H9 (cell line): ENCODE data around the gene RAPSN. TPM values are rescaled to one million over a fixed set of nuclear protein-coding genes. Genes with fewer than 3 reads are reported as not detected.

Experiments
- DNase-seq: peaks from one replicate; pipeline ENCODE4 v3.0.0-alpha.2; 2017
- H2AFZ ChIP-seq: one replicate; pipeline ENCODE4 v1.6.1; 2013; ENCODE audit warnings: mild to moderate bottlenecking, low read length, control low read depth, moderate library complexity
- H2AK5ac ChIP-seq: 2 replicates; pipeline ENCODE4 v1.6.1; 2013; ENCODE audit warnings: low read length, control low read depth, mixed read lengths; ENCODE audit not compliant: insufficient read length
- H2BK120ac ChIP-seq: one replicate; pipeline ENCODE4 v1.6.1; 2013; ENCODE audit warnings: low read depth, mild to moderate bottlenecking, low read length, control low read depth, inconsistent platforms; ENCODE audit not compliant: poor library complexity, severe bottlenecking
- H2BK12ac ChIP-seq: 2 replicates; pipeline ENCODE4 v1.6.1; 2013; ENCODE audit warnings: low read length, control low read depth, mixed read lengths, low read depth; ENCODE audit not compliant: insufficient read length
- H2BK15ac ChIP-seq: 2 replicates; pipeline ENCODE4 v1.6.1; 2013; ENCODE audit warnings: low read depth, low read length, control low read depth
- H2BK20ac ChIP-seq: one replicate; pipeline ENCODE4 v1.6.1; 2013; ENCODE audit warnings: low read depth, mild to moderate bottlenecking, low read length, control low read depth, inconsistent platforms; ENCODE audit not compliant: poor library complexity, severe bottlenecking
- H2BK5ac ChIP-seq: 2 replicates; pipeline ENCODE4 v1.6.1; 2013; ENCODE audit warnings: low read length, control low read depth, mixed read lengths; ENCODE audit not compliant: insufficient read length
- H3K14ac ChIP-seq: 2 replicates; pipeline ENCODE4 v1.6.1; 2013; ENCODE audit warnings: low read length, control low read depth; ENCODE audit not compliant: insufficient read depth
- H3K18ac ChIP-seq: 2 replicates; pipeline ENCODE4 v1.6.1; 2013; ENCODE audit warnings: low read depth, mild to moderate bottlenecking, mixed read lengths, low read length, control low read depth; ENCODE audit not compliant: insufficient read length
- H3K23ac ChIP-seq: 2 replicates; pipeline ENCODE4 v1.6.1; 2013; ENCODE audit warnings: low read length, control low read depth, mixed read lengths, low read depth; ENCODE audit not compliant: insufficient read length
- H3K23me2 ChIP-seq: 2 replicates; pipeline ENCODE4 v1.6.1; 2013; ENCODE audit warnings: low read depth, mild to moderate bottlenecking, mixed read lengths, low read length, control low read depth; ENCODE audit not compliant: insufficient read length, poor library complexity, severe bottlenecking
- H3K27ac ChIP-seq: 2 replicates; pipeline ENCODE4 v1.5.1; 2013; ENCODE audit warnings: low read length, control low read depth, mixed read lengths, low read depth; ENCODE audit not compliant: insufficient read length
- H3K27me3 ChIP-seq: 2 replicates; pipeline ENCODE4 v1.6.1; 2013; ENCODE audit warnings: low read length, control low read depth, inconsistent platforms; ENCODE audit not compliant: insufficient read depth
- H3K4ac ChIP-seq: 2 replicates; pipeline ENCODE4 v1.6.1; 2013; ENCODE audit warnings: low read depth, mild to moderate bottlenecking, control low read depth, inconsistent platforms, low read length, moderate library complexity
- H3K4me1 ChIP-seq: 2 replicates; pipeline ENCODE4 v1.6.1; 2013; ENCODE audit warnings: low read length, control low read depth, inconsistent platforms; ENCODE audit not compliant: insufficient read depth
- H3K4me2 ChIP-seq: 2 replicates; pipeline ENCODE4 v1.6.1; 2013; ENCODE audit warnings: low read length, control low read depth, mixed read lengths; ENCODE audit not compliant: insufficient read length, insufficient read depth
- H3K56ac ChIP-seq: 2 replicates; pipeline ENCODE4 v1.6.1; 2013; ENCODE audit warnings: low read depth, mild to moderate bottlenecking, mixed read lengths, low read length, control low read depth; ENCODE audit not compliant: insufficient read length
- H3K79me1 ChIP-seq: 2 replicates; pipeline ENCODE4 v1.6.1; 2013; ENCODE audit warnings: low read depth, mild to moderate bottlenecking, moderate library complexity, low read length, control low read depth, inconsistent platforms; ENCODE audit not compliant: insufficient read depth, poor library complexity, severe bottlenecking
- H3K79me2 ChIP-seq: 2 replicates; pipeline ENCODE4 v1.6.1; 2013; ENCODE audit warnings: low read length, control low read depth, inconsistent platforms; ENCODE audit not compliant: insufficient read depth
- H3K9ac ChIP-seq: 2 replicates; pipeline ENCODE4 v1.6.1; 2013; ENCODE audit warnings: low read length, control low read depth, mixed read lengths; ENCODE audit not compliant: insufficient read length; ENCODE audit errors: extremely low read depth
- H3K9me3 ChIP-seq: one replicate; pipeline ENCODE4 v1.6.1; 2013; ENCODE audit warnings: low read depth, low read length, inconsistent platforms; ENCODE audit not compliant: control insufficient read depth
- H3T11ph ChIP-seq: one replicate; pipeline ENCODE4 v1.6.1; 2013; ENCODE audit warnings: mild to moderate bottlenecking, low read length, control low read depth, inconsistent platforms
- H4K20me1 ChIP-seq: one replicate; pipeline ENCODE4 v1.6.1; 2013; ENCODE audit not compliant: control insufficient read depth, insufficient read length, insufficient read depth
- H4K5ac ChIP-seq: 2 replicates; pipeline ENCODE4 v1.6.1; 2013; ENCODE audit warnings: low read depth, mild to moderate bottlenecking, mixed read lengths, low read length, control low read depth; ENCODE audit not compliant: insufficient read length
- H4K8ac ChIP-seq: replicated peaks from 2 replicates; pipeline ENCODE4 v1.6.1; 2013; ENCODE audit warnings: low read length, control low read depth, mixed read lengths, low read depth; ENCODE audit not compliant: insufficient read length
- H4K91ac ChIP-seq: 2 replicates; pipeline ENCODE4 v1.6.1; 2013; ENCODE audit warnings: low read depth, mild to moderate bottlenecking, moderate library complexity, mixed read lengths, low read length, control low read depth; ENCODE audit not compliant: insufficient read length
- H3K27ac Mint-ChIP-seq, 3 experiments: 2 replicates in 2 of 3; 3 replicates in 1 of 3; pipeline ENCODE4 v1.8.0; 2020 to 2021; ENCODE audit warnings: mixed read lengths in 3 of 3, mild to moderate bottlenecking in 1 of 3, moderate library complexity in 1 of 3
- H3K27me3 Mint-ChIP-seq: 2 replicates; pipeline ENCODE4 v1.8.0; 2021; ENCODE audit warnings: low read depth, mild to moderate bottlenecking, moderate library complexity, mixed read lengths
- H3K36me3 Mint-ChIP-seq, 3 experiments: 2 replicates in 2 of 3; 3 replicates in 1 of 3; pipeline ENCODE4 v1.8.0; 2020 to 2021; ENCODE audit warnings: low read depth in 3 of 3, mixed read lengths in 3 of 3; ENCODE audit not compliant: insufficient read depth in 1 of 3
- H3K4me1 Mint-ChIP-seq, 2 experiments: 2 replicates each; pipeline ENCODE4 v1.8.0; 2020; ENCODE audit warnings: mixed read lengths in 2 of 2
- H3K4me3 Mint-ChIP-seq, 2 experiments: 2 replicates in 1 of 2; 3 replicates in 1 of 2; pipeline ENCODE4 v1.8.0; 2020 to 2021; ENCODE audit warnings: mild to moderate bottlenecking in 2 of 2, mixed read lengths in 2 of 2, moderate library complexity in 1 of 2
- H3K9me3 Mint-ChIP-seq, 2 experiments: 2 replicates in 1 of 2; 3 replicates in 1 of 2; pipeline ENCODE4 v1.8.0; 2020; ENCODE audit warnings: mild to moderate bottlenecking in 2 of 2, mixed read lengths in 2 of 2, moderate library complexity in 1 of 2
- WGBS: extraction: QIAGEN DNeasy Blood & Tissue Kit; methylation state at CpG from one replicate; pipeline ENCODE4 v1.1.7; 2013; ENCODE audit warnings: missing lambda C conversion rate, low lambda C conversion rate, mixed read lengths; ENCODE audit not compliant: insufficient read length; ENCODE audit errors: extremely low coverage; 5-methylcytosine and 5-hydroxymethylcytosine counted together
- total RNA-seq: library from RNA; stranded (reverse); gene quantifications from 2 replicates; pipeline ENCODE4 v1.2.1, GENCODE V29; 2021
- TF ChIP-seq, protein P1 (sequence below): fragments of 200-600 bp; sonication (generic); conservative IDR thresholded peaks from 3 replicates; pipeline ENCODE4 v1.8.0; 2021; ENCODE audit warnings: antibody characterized with exemption, mild to moderate bottlenecking

Gene RAPSN
- total RNA-seq, 1 experiment from 2014 or later = 0.48 TPM

DNA sequence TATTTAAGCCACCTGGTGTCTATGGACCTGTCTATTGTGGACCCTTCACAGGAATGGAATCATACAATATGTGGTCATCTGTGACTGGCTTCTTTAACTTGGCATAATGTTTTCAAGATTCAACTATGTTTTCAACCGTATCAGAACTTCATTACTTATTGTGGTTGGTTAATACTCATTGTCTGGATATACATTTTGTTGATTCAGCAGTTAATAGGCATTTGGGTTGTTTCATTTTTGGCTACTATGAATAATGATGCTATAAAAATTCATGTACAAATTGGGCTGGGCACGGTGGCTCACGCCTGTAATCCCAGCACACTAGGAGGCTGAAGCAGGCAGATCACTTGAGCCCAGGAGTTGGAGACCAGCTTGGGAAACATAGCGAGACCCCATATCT, 2.5 kb upstream of the RAPSN start:
- no peak overlapping the region for H2BK15ac ChIP-seq
- no peak overlapping the region for H2AFZ ChIP-seq
- TF ChIP-seq, protein P1, sequence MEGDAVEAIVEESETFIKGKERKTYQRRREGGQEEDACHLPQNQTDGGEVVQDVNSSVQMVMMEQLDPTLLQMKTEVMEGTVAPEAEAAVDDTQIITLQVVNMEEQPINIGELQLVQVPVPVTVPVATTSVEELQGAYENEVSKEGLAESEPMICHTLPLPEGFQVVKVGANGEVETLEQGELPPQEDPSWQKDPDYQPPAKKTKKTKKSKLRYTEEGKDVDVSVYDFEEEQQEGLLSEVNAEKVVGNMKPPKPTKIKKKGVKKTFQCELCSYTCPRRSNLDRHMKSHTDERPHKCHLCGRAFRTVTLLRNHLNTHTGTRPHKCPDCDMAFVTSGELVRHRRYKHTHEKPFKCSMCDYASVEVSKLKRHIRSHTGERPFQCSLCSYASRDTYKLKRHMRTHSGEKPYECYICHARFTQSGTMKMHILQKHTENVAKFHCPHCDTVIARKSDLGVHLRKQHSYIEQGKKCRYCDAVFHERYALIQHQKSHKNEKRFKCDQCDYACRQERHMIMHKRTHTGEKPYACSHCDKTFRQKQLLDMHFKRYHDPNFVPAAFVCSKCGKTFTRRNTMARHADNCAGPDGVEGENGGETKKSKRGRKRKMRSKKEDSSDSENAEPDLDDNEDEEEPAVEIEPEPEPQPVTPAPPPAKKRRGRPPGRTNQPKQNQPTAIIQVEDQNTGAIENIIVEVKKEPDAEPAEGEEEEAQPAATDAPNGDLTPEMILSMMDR = no peak
- H4K5ac ChIP-seq = no peak overlapping the region
- no peak overlapping the region for H2BK12ac ChIP-seq
- no peak overlapping the region for H3K23ac ChIP-seq
- H2BK20ac ChIP-seq = no peak overlapping the region
- no peak overlapping the region for H3K4me3 Mint-ChIP-seq
- no peaks in the 10 kb centered on the region for H3K23me2 ChIP-seq
- no peak overlapping the region for H3K4ac ChIP-seq
- H3K9me3 ChIP-seq = no peaks in the 10 kb centered on the region
- WGBS = no CpG with 5 or more reads among the region's 4 CpGs
- H3K4me2 ChIP-seq = no peak overlapping the region
- H3K27ac Mint-ChIP-seq = no peak overlapping the region
- H2BK5ac ChIP-seq = no peak overlapping the region
- H4K91ac ChIP-seq = no peak overlapping the region
- H3K14ac ChIP-seq = no peak overlapping the region
- H3K79me2 ChIP-seq = no peaks in the 10 kb centered on the region
- H3K9me3 Mint-ChIP-seq = no peaks in the 10 kb centered on the region
- no peak for DNase-seq
- no peaks in the 10 kb centered on the region for H3K4me1 ChIP-seq
- H3T11ph ChIP-seq = no peak overlapping the region
- H3K56ac ChIP-seq = no peak overlapping the region
- no peak overlapping the region for H3K27ac ChIP-seq
- H3K27me3 Mint-ChIP-seq = no peaks in the 10 kb centered on the region
- H3K36me3 Mint-ChIP-seq = no peaks in the 10 kb centered on the region
- no peak overlapping the region for H3K9ac ChIP-seq
- H3K4me1 Mint-ChIP-seq = peaks cover 0 to 6% of the 10 kb centered on the region in 2 experiments; a peak in 1 of 4 replicates
- H3K79me1 ChIP-seq = no peaks in the 10 kb centered on the region
- no peak overlapping the region for H4K8ac ChIP-seq
- no peaks in the 10 kb centered on the region for H3K27me3 ChIP-seq
- no peak overlapping the region for H2AK5ac ChIP-seq
- no peak overlapping the region for H2BK120ac ChIP-seq
- H4K20me1 ChIP-seq = no peaks in the 10 kb centered on the region
- no peak overlapping the region for H3K18ac ChIP-seq
